Measurements from ENCODE around the gene PGBD5.

Gene PGBD5

GRCh38 chr1:230278871-230279582 is 147.1 kb downstream of the PGBD5 start:
- no peak for DNase-seq (ENCODE audit: low spot score)

- DNase-seq (ENCODE audit: low spot score), result no peak
Measured at GRCh38 chr1:230278376-230278775, 147.8 kb downstream of the PGBD5 start.

GRCh38 chr1:230277201-230278025 is 148.7 kb downstream of the PGBD5 start:
- DNase-seq (ENCODE audit: low spot score), result peak; percentile 89

GRCh38 chr1:230276401-230276800 is 149.7 kb downstream of the PGBD5 start:
- no peak for DNase-seq (ENCODE audit: low spot score)

GRCh38 chr1:230274254-230274653 is 151.9 kb downstream of the PGBD5 start:
- DNase-seq (ENCODE audit: low spot score), result no peak

- no peak for DNase-seq (ENCODE audit: low spot score)
Measured at GRCh38 chr1:230273141-230273710, 152.9 kb downstream of the PGBD5 start.

- DNase-seq (ENCODE audit: low spot score), result no peak
Measured at GRCh38 chr1:230272557-230272956, 153.6 kb downstream of the PGBD5 start.

GRCh38 chr1:230271300-230272035 is 154.7 kb downstream of the PGBD5 start:
- DNase-seq (ENCODE audit: low spot score), result no peak

GRCh38 chr1:230270559-230271281 is 155.4 kb downstream of the PGBD5 start:
- DNase-seq (ENCODE audit: low spot score), result no peak

- no peak for DNase-seq (ENCODE audit: low spot score)
Measured at GRCh38 chr1:230270185-230270558, 156.0 kb downstream of the PGBD5 start.

GRCh38 chr1:230268371-230269170 is 157.6 kb downstream of the PGBD5 start:
- peak; percentile 90 for DNase-seq (ENCODE audit: low spot score)

GRCh38 chr1:230267338-230268065 is 158.6 kb downstream of the PGBD5 start:
- DNase-seq (ENCODE audit: low spot score), result no peak

GRCh38 chr1:230266456-230266855 is 159.7 kb downstream of the PGBD5 start:
- no peak for DNase-seq (ENCODE audit: low spot score)

GRCh38 chr1:230265200-230266115 is 160.7 kb downstream of the PGBD5 start:
- no peak for DNase-seq (ENCODE audit: low spot score)

All from iPS-NIHi11 (cell line).